IMR-90 (cell line): ENCODE results near the gene RBM39. TPM values are rescaled to one million over a fixed set of nuclear protein-coding genes. Genes with fewer than 3 reads are reported as not detected.

Experiments
- ATAC-seq: fragments of 200-7000 bp; cut with Tn5 transposase; 2 replicates; pipeline ENCODE4 v1.9.1; 2020; ENCODE audit warnings: low read depth, mild to moderate bottlenecking, moderate library complexity
- BruUV-seq: library from RNA; stranded (reverse); fragments of 400-500 nt; replicated peaks from 2 replicates; lab custom pipeline; 2021; lab: Mats Ljungman, UMichigan
- CTCF ChIA-PET: fragments of 300-600 bp; formaldehyde crosslinking; extraction: SDS; loops from one replicate; lab custom pipeline; 2021; ENCODE audit warnings: antibody characterized with exemption; lab: Yijun Ruan, JAX
- POLR2A ChIA-PET: fragments of 300-600 bp; sonication (Branson Sonifier 250); formaldehyde crosslinking; loops from one replicate; lab custom pipeline; 2022; ENCODE audit warnings: antibody characterized with exemption; ENCODE audit not compliant: unreplicated experiment; lab: Charles Lee
- DNase-seq: peaks from one replicate; pipeline ENCODE4 v3.0.0; 2013
- H2AFZ ChIP-seq: replicated peaks from 2 replicates; pipeline ENCODE3; 2013; ENCODE audit warnings: low read length, mild to moderate bottlenecking; ENCODE audit not compliant: poor library complexity
- H2AK5ac ChIP-seq: 2 replicates; pipeline ENCODE4 v1.6.1; 2013; ENCODE audit warnings: low read depth, low read length, inconsistent platforms
- H2AK9ac ChIP-seq: replicated peaks from 2 replicates; pipeline ENCODE3; 2013; ENCODE audit warnings: mild to moderate bottlenecking, low read depth, low read length, moderate library complexity; ENCODE audit not compliant: poor library complexity
- H2BK120ac ChIP-seq: 2 replicates; pipeline ENCODE4 v1.6.1; 2013; ENCODE audit warnings: low read depth, low read length, inconsistent platforms
- H2BK15ac ChIP-seq: 3 replicates; pipeline ENCODE4 v1.6.1; 2013; ENCODE audit warnings: low read depth, low read length, inconsistent platforms
- H2BK20ac ChIP-seq: 2 replicates; pipeline ENCODE4 v1.6.1; 2013; ENCODE audit warnings: low read depth, mild to moderate bottlenecking, inconsistent platforms, low read length, moderate library complexity
- H2BK5ac ChIP-seq: 2 replicates; pipeline ENCODE4 v1.6.1; 2013; ENCODE audit warnings: mild to moderate bottlenecking, low read depth, low read length, inconsistent platforms; ENCODE audit not compliant: poor library complexity, severe bottlenecking
- H3K14ac ChIP-seq: replicated peaks from 2 replicates; pipeline ENCODE4 v1.6.1; 2013; ENCODE audit warnings: low read depth, low read length, inconsistent platforms
- H3K18ac ChIP-seq: 2 replicates; pipeline ENCODE4 v1.6.1; 2013; ENCODE audit warnings: low read depth, low read length, control low read depth
- H3K23ac ChIP-seq: 2 replicates; pipeline ENCODE4 v1.6.1; 2013; ENCODE audit warnings: low read depth, low read length, inconsistent platforms
- H3K27ac ChIP-seq: 2 replicates; pipeline ENCODE4 v1.5.1; 2013; ENCODE audit warnings: mild to moderate bottlenecking, control low read depth, low read length; ENCODE audit not compliant: insufficient read depth
- H3K27me3 ChIP-seq: 2 replicates; pipeline ENCODE4 v1.6.1; 2013; ENCODE audit warnings: low read length; ENCODE audit not compliant: control insufficient read depth, insufficient read depth
- H3K36me3 ChIP-seq: 2 replicates; pipeline ENCODE4 v1.6.1; 2013; ENCODE audit warnings: low read length, mixed read lengths; ENCODE audit not compliant: control insufficient read depth, insufficient read depth
- H3K4ac ChIP-seq: 2 replicates; pipeline ENCODE4 v1.6.1; 2013; ENCODE audit warnings: low read depth, low read length, inconsistent platforms
- H3K4me1 ChIP-seq: 2 replicates; pipeline ENCODE4 v1.6.1; 2013; ENCODE audit warnings: low read length, mixed read lengths; ENCODE audit not compliant: control insufficient read depth, insufficient read depth
- H3K4me2 ChIP-seq: 2 replicates; pipeline ENCODE4 v1.6.1; 2013; ENCODE audit warnings: low read depth, mild to moderate bottlenecking, control low read depth, low read length, moderate library complexity
- H3K4me3 ChIP-seq: 2 replicates; pipeline ENCODE4 v1.5.1; 2013; ENCODE audit warnings: low read depth, mild to moderate bottlenecking, control low read depth, low read length, moderate library complexity; ENCODE audit not compliant: insufficient read depth
- H3K56ac ChIP-seq: 2 replicates; pipeline ENCODE4 v1.6.1; 2013; ENCODE audit warnings: low read length, inconsistent platforms; ENCODE audit not compliant: insufficient read depth; ENCODE audit errors: extremely low read depth
- H3K79me1 ChIP-seq, 2 experiments: 2 replicates each; pipeline ENCODE4 v1.6.1; 2013; ENCODE audit warnings: low read length in 2 of 2, inconsistent platforms in 1 of 2, low read depth in 1 of 2
- H3K9ac ChIP-seq: 2 replicates; pipeline ENCODE4 v1.6.1; 2013; ENCODE audit warnings: low read depth, low read length, control low read depth
- H3K9me1 ChIP-seq: 2 replicates; pipeline ENCODE4 v1.6.1; 2013; ENCODE audit warnings: low read length, inconsistent platforms; ENCODE audit not compliant: insufficient read depth
- H3K9me3 ChIP-seq: 2 replicates; pipeline ENCODE4 v1.6.1; 2013; ENCODE audit warnings: low read length; ENCODE audit not compliant: control insufficient read depth, insufficient read depth
- H4K20me1 ChIP-seq: 2 replicates; pipeline ENCODE4 v1.6.1; 2013; ENCODE audit warnings: low read length, inconsistent platforms; ENCODE audit not compliant: insufficient read depth
- H4K5ac ChIP-seq: 2 replicates; pipeline ENCODE4 v1.6.1; 2013; ENCODE audit warnings: mild to moderate bottlenecking, low read depth, low read length, control low read depth
- H4K8ac ChIP-seq, 2 experiments: 2 replicates each; pipeline ENCODE4 v1.6.1; 2013; ENCODE audit warnings: low read depth in 2 of 2, low read length in 2 of 2, control low read depth in 1 of 2, inconsistent platforms in 1 of 2
- H4K91ac ChIP-seq: 2 replicates; pipeline ENCODE4 v1.6.1; 2013; ENCODE audit warnings: low read depth, low read length, inconsistent platforms; ENCODE audit not compliant: insufficient read depth
- ELK1 ChIP-seq: fragments of 150-350 bp; IDR thresholded peaks from 2 replicates; pipeline ENCODE4 v1.6.1; 2016; ENCODE audit warnings: low read depth, mild to moderate bottlenecking, low read length, moderate library complexity, borderline replicate concordance
- MAFK ChIP-seq: IDR thresholded peaks from 2 replicates; pipeline ENCODE4 v1.6.1; 2012; ENCODE audit warnings: low read depth, low read length, improper control_type of control experiment
- MAZ ChIP-seq: IDR thresholded peaks from 2 replicates; pipeline ENCODE4 v1.6.1; 2012; ENCODE audit warnings: low read depth, mild to moderate bottlenecking, low read length, improper control_type of control experiment, moderate library complexity, borderline replicate concordance
- POLR2A ChIP-seq: IDR thresholded peaks from 2 replicates; pipeline ENCODE4 v1.6.1; 2012; ENCODE audit warnings: mild to moderate bottlenecking, low read depth, low read length
- RCOR1 ChIP-seq: IDR thresholded peaks from 2 replicates; pipeline ENCODE4 v1.6.1; 2012; ENCODE audit warnings: mild to moderate bottlenecking, low read length, improper control_type of control experiment; ENCODE audit not compliant: insufficient replicate concordance
- RFX5 ChIP-seq: IDR thresholded peaks from 2 replicates; pipeline ENCODE4 v1.8.0; 2012; ENCODE audit warnings: low read depth, mild to moderate bottlenecking, low read length, moderate library complexity
- SMC3 ChIP-seq: fragments of 150-350 bp; IDR thresholded peaks from 2 replicates; pipeline ENCODE4 v1.6.1; 2016; ENCODE audit warnings: low read depth, mild to moderate bottlenecking, antibody characterized with exemption, low read length, moderate library complexity
- whole genome bisulfite sequencing, 2 experiments: methylation state at CpG; one replicate each; pipeline versions ENCODE4 v1.1.5 to v1.1.7; 2013; ENCODE audit warnings: missing lambda C conversion rate in 2 of 2; ENCODE audit not compliant: insufficient read length in 1 of 2; ENCODE audit errors: extremely low coverage in 2 of 2; 5-methylcytosine and 5-hydroxymethylcytosine counted together
- dilution Hi-C: fragments of 300-500 bp; cut with HindIII; formaldehyde crosslinking; loops from one replicate; pipeline ENCODE4 v1.14.3; 2018; ENCODE audit warnings: low sequenced_read_pairs; ENCODE audit not compliant: unreplicated experiment
- in situ Hi-C: fragments of 300-500 bp; cut with MboI; formaldehyde crosslinking; loops from 3 replicates; pipeline ENCODE4 v1.14.3; 2019; ENCODE audit warnings: low sequenced_read_pairs, inconsistent platforms, mixed read lengths
- intact Hi-C: fragments of 100-400 bp; cut with micrococcal nuclease; formaldehyde crosslinking; loops from 2 replicates; pipeline ENCODE4 v1.10.0; 2022
- polyA plus RNA-seq, 3 experiments: library from polyadenylated mRNA; depleted of rRNA; stranded (reverse); fragments of >200 nt; gene quantifications; 2 replicates each; pipeline ENCODE4 v1.2.3, GENCODE V29; 2012; ENCODE audit warnings: low replicate concordance in 1 of 3
- total RNA-seq: library from RNA; depleted of rRNA; stranded (reverse); fragments of >200 nt; gene quantifications from 2 replicates; pipeline ENCODE4 v1.2.3, GENCODE V29; 2012

The RBM39 gene
- total and polyA plus RNA-seq, 2 of the 4 experiments (the other 2 are of a cell fraction): 106 to 166 TPM

GRCh38 chr20:35708502-35708901 is 33.6 kb downstream of the RBM39 start:
- H3K27ac ChIP-seq: no peak overlapping the region
- no peak overlapping the region for H4K8ac ChIP-seq
- H4K5ac ChIP-seq: no peak overlapping the region
- ChIA-PET CTCF (no interaction called here), POLR2A (interaction anchor here (0.9 kb wide), 1 partner anchor 34 kb away, joined by 5 read pairs; the partner anchor contains the start of gene RBM39)
- H2AFZ ChIP-seq: no peak overlapping the region
- no peaks in the 10 kb centered on the region for H3K27me3 ChIP-seq
- no peak overlapping the region for H3K18ac ChIP-seq
- no TSS peak for BruUV-seq
- H2AK9ac ChIP-seq: no peak overlapping the region
- peaks cover 9 to 46% of the 10 kb centered on the region in 2 experiments for H3K79me1 ChIP-seq
- DNase-seq (no peak), ATAC-seq (no peak)
- H4K20me1 ChIP-seq: peaks cover 69% of the 10 kb centered on the region
- H2BK120ac ChIP-seq: no peak overlapping the region
- no peak overlapping the region for H3K9ac ChIP-seq
- dilution Hi-C loops (no loop called here), intact Hi-C loops (loop anchor here (10.0 kb wide), 1 partner anchor 176 kb away; no protein-coding TSS in a partner anchor), in situ Hi-C loops (no loop called here)
- TF ChIP-seq RFX5: no peak
- no peak for TF ChIP-seq RCOR1
- no peak for TF ChIP-seq POLR2A
- TF ChIP-seq MAFK: no peak
- no peak for TF ChIP-seq SMC3
- TF ChIP-seq ELK1: no peak
- no peak for TF ChIP-seq MAZ
- H2AK5ac ChIP-seq: no peak overlapping the region
- no peak overlapping the region for H3K14ac ChIP-seq
- no CpG with 5 or more reads among the region's 1 CpG for WGBS, 2 experiments
- no peaks in the 10 kb centered on the region for H3K9me3 ChIP-seq
- no peak overlapping the region for H2BK5ac ChIP-seq
- H3K4me3 ChIP-seq: no peak overlapping the region
- H3K36me3 ChIP-seq: peaks cover 65% of the 10 kb centered on the region
- H2BK20ac ChIP-seq: no peak overlapping the region
- no peak overlapping the region for H3K4me2 ChIP-seq
- H3K4ac ChIP-seq: no peak overlapping the region
- H3K9me1 ChIP-seq: no peaks in the 10 kb centered on the region
- no peak overlapping the region for H3K23ac ChIP-seq
- H3K4me1 ChIP-seq: no peaks in the 10 kb centered on the region
- no peak overlapping the region for H4K91ac ChIP-seq
- no peak overlapping the region for H3K56ac ChIP-seq
- H2BK15ac ChIP-seq: no peak overlapping the region
